IMR-90 (cell line): ENCODE data around the gene GPR32. TPM values are rescaled to one million over a fixed set of nuclear protein-coding genes. Genes with fewer than 3 reads are reported as not detected.
"Not testable (repeated sequence)": the region's sequence is repeated elsewhere in the genome, so short reads cannot be mapped to it uniquely, and the experiment has no call there.

Experiments
- ATAC-seq: fragments of 200-7000 bp; cut with Tn5 transposase; 2 replicates; pipeline ENCODE4 v1.9.1; 2020; ENCODE audit warnings: low read depth, mild to moderate bottlenecking, moderate library complexity
- BruUV-seq: library from RNA; stranded (reverse); fragments of 400-500 nt; replicated peaks from 2 replicates; lab custom pipeline; 2021; lab: Mats Ljungman, UMichigan
- CTCF ChIA-PET: fragments of 300-600 bp; formaldehyde crosslinking; extraction: SDS; loops from one replicate; lab custom pipeline; 2021; ENCODE audit warnings: antibody characterized with exemption; lab: Yijun Ruan, JAX
- POLR2A ChIA-PET: fragments of 300-600 bp; sonication (Branson Sonifier 250); formaldehyde crosslinking; loops from one replicate; lab custom pipeline; 2022; ENCODE audit warnings: antibody characterized with exemption; ENCODE audit not compliant: unreplicated experiment; lab: Charles Lee
- DNase-seq: peaks from one replicate; pipeline ENCODE4 v3.0.0; 2013
- H2AFZ ChIP-seq: replicated peaks from 2 replicates; pipeline ENCODE3; 2013; ENCODE audit warnings: low read length, mild to moderate bottlenecking; ENCODE audit not compliant: poor library complexity
- H2AK5ac ChIP-seq: 2 replicates; pipeline ENCODE4 v1.6.1; 2013; ENCODE audit warnings: low read depth, low read length, inconsistent platforms
- H2AK9ac ChIP-seq: replicated peaks from 2 replicates; pipeline ENCODE3; 2013; ENCODE audit warnings: mild to moderate bottlenecking, low read depth, low read length, moderate library complexity; ENCODE audit not compliant: poor library complexity
- H2BK120ac ChIP-seq: 2 replicates; pipeline ENCODE4 v1.6.1; 2013; ENCODE audit warnings: low read depth, low read length, inconsistent platforms
- H2BK15ac ChIP-seq: 3 replicates; pipeline ENCODE4 v1.6.1; 2013; ENCODE audit warnings: low read depth, low read length, inconsistent platforms
- H2BK20ac ChIP-seq: 2 replicates; pipeline ENCODE4 v1.6.1; 2013; ENCODE audit warnings: low read depth, mild to moderate bottlenecking, inconsistent platforms, low read length, moderate library complexity
- H2BK5ac ChIP-seq: 2 replicates; pipeline ENCODE4 v1.6.1; 2013; ENCODE audit warnings: mild to moderate bottlenecking, low read depth, low read length, inconsistent platforms; ENCODE audit not compliant: poor library complexity, severe bottlenecking
- H3K14ac ChIP-seq: replicated peaks from 2 replicates; pipeline ENCODE4 v1.6.1; 2013; ENCODE audit warnings: low read depth, low read length, inconsistent platforms
- H3K18ac ChIP-seq: 2 replicates; pipeline ENCODE4 v1.6.1; 2013; ENCODE audit warnings: low read depth, low read length, control low read depth
- H3K23ac ChIP-seq: 2 replicates; pipeline ENCODE4 v1.6.1; 2013; ENCODE audit warnings: low read depth, low read length, inconsistent platforms
- H3K27ac ChIP-seq: 2 replicates; pipeline ENCODE4 v1.5.1; 2013; ENCODE audit warnings: mild to moderate bottlenecking, control low read depth, low read length; ENCODE audit not compliant: insufficient read depth
- H3K27me3 ChIP-seq: 2 replicates; pipeline ENCODE4 v1.6.1; 2013; ENCODE audit warnings: low read length; ENCODE audit not compliant: control insufficient read depth, insufficient read depth
- H3K36me3 ChIP-seq: 2 replicates; pipeline ENCODE4 v1.6.1; 2013; ENCODE audit warnings: low read length, mixed read lengths; ENCODE audit not compliant: control insufficient read depth, insufficient read depth
- H3K4ac ChIP-seq: 2 replicates; pipeline ENCODE4 v1.6.1; 2013; ENCODE audit warnings: low read depth, low read length, inconsistent platforms
- H3K4me1 ChIP-seq: 2 replicates; pipeline ENCODE4 v1.6.1; 2013; ENCODE audit warnings: low read length, mixed read lengths; ENCODE audit not compliant: control insufficient read depth, insufficient read depth
- H3K4me2 ChIP-seq: 2 replicates; pipeline ENCODE4 v1.6.1; 2013; ENCODE audit warnings: low read depth, mild to moderate bottlenecking, control low read depth, low read length, moderate library complexity
- H3K4me3 ChIP-seq: 2 replicates; pipeline ENCODE4 v1.5.1; 2013; ENCODE audit warnings: low read depth, mild to moderate bottlenecking, control low read depth, low read length, moderate library complexity; ENCODE audit not compliant: insufficient read depth
- H3K56ac ChIP-seq: 2 replicates; pipeline ENCODE4 v1.6.1; 2013; ENCODE audit warnings: low read length, inconsistent platforms; ENCODE audit not compliant: insufficient read depth; ENCODE audit errors: extremely low read depth
- H3K79me1 ChIP-seq, 2 experiments: 2 replicates each; pipeline ENCODE4 v1.6.1; 2013; ENCODE audit warnings: low read length in 2 of 2, inconsistent platforms in 1 of 2, low read depth in 1 of 2
- H3K9ac ChIP-seq: 2 replicates; pipeline ENCODE4 v1.6.1; 2013; ENCODE audit warnings: low read depth, low read length, control low read depth
- H3K9me1 ChIP-seq: 2 replicates; pipeline ENCODE4 v1.6.1; 2013; ENCODE audit warnings: low read length, inconsistent platforms; ENCODE audit not compliant: insufficient read depth
- H3K9me3 ChIP-seq: 2 replicates; pipeline ENCODE4 v1.6.1; 2013; ENCODE audit warnings: low read length; ENCODE audit not compliant: control insufficient read depth, insufficient read depth
- H4K20me1 ChIP-seq: 2 replicates; pipeline ENCODE4 v1.6.1; 2013; ENCODE audit warnings: low read length, inconsistent platforms; ENCODE audit not compliant: insufficient read depth
- H4K5ac ChIP-seq: 2 replicates; pipeline ENCODE4 v1.6.1; 2013; ENCODE audit warnings: mild to moderate bottlenecking, low read depth, low read length, control low read depth
- H4K8ac ChIP-seq, 2 experiments: 2 replicates each; pipeline ENCODE4 v1.6.1; 2013; ENCODE audit warnings: low read depth in 2 of 2, low read length in 2 of 2, control low read depth in 1 of 2, inconsistent platforms in 1 of 2
- H4K91ac ChIP-seq: 2 replicates; pipeline ENCODE4 v1.6.1; 2013; ENCODE audit warnings: low read depth, low read length, inconsistent platforms; ENCODE audit not compliant: insufficient read depth
- WGBS, 2 experiments: methylation state at CpG; one replicate each; pipeline versions ENCODE4 v1.1.5 to v1.1.7; 2013; ENCODE audit warnings: missing lambda C conversion rate in 2 of 2; ENCODE audit not compliant: insufficient read length in 1 of 2; ENCODE audit errors: extremely low coverage in 2 of 2; 5-methylcytosine and 5-hydroxymethylcytosine counted together
- dilution Hi-C: fragments of 300-500 bp; cut with HindIII; formaldehyde crosslinking; loops from one replicate; pipeline ENCODE4 v1.14.3; 2018; ENCODE audit warnings: low sequenced_read_pairs; ENCODE audit not compliant: unreplicated experiment
- in situ Hi-C: fragments of 300-500 bp; cut with MboI; formaldehyde crosslinking; loops from 3 replicates; pipeline ENCODE4 v1.14.3; 2019; ENCODE audit warnings: low sequenced_read_pairs, inconsistent platforms, mixed read lengths
- intact Hi-C: fragments of 100-400 bp; cut with micrococcal nuclease; formaldehyde crosslinking; loops from 2 replicates; pipeline ENCODE4 v1.10.0; 2022
- polyA plus RNA-seq, 3 experiments: library from polyadenylated mRNA; depleted of rRNA; stranded (reverse); fragments of >200 nt; gene quantifications; 2 replicates each; pipeline ENCODE4 v1.2.3, GENCODE V29; 2012; ENCODE audit warnings: low replicate concordance in 1 of 3
- total RNA-seq: library from RNA; depleted of rRNA; stranded (reverse); fragments of >200 nt; gene quantifications from 2 replicates; pipeline ENCODE4 v1.2.3, GENCODE V29; 2012

GPR32 gene
- total and polyA plus RNA-seq, 2 of the 4 experiments (the other 2 are of a cell fraction) = not detected

GRCh38 chr19:50759076-50759475 lies 11.2 kb upstream of the GPR32 start:
- H2AFZ ChIP-seq, H2BK5ac ChIP-seq, H3K18ac ChIP-seq, H3K9me1 ChIP-seq, BruUV-seq, H3K4ac ChIP-seq, in situ Hi-C loops, H4K20me1 ChIP-seq, H3K23ac ChIP-seq, H3K27me3 ChIP-seq, H3K9me3 ChIP-seq, H3K79me1 ChIP-seq, H2BK15ac ChIP-seq, H3K36me3 ChIP-seq, H3K4me1 ChIP-seq, H3K4me2 ChIP-seq, H3K14ac ChIP-seq, H4K5ac ChIP-seq, H3K27ac ChIP-seq, dilution Hi-C loops, H3K56ac ChIP-seq, H2BK120ac ChIP-seq, CTCF ChIA-PET, DNase-seq, H2BK20ac ChIP-seq, POLR2A ChIA-PET, H2AK9ac ChIP-seq, H3K9ac ChIP-seq, intact Hi-C loops, H3K4me3 ChIP-seq, ATAC-seq, H4K91ac ChIP-seq, H2AK5ac ChIP-seq, H4K8ac ChIP-seq: not testable (repeated sequence)
- WGBS, 2 experiments = 70% methylated on average over 4 of the region's 18 CpGs; no CpG with 5 or more reads in 1 of the 2 experiments
